Glutamatergic neuron (in vitro differentiated cells): Measurements from ENCODE around the gene DNMT3A. TPM values are rescaled to one million over a fixed set of nuclear protein-coding genes. Genes with fewer than 3 reads are reported as not detected.

Source experiments
- DNase-seq: peaks from one replicate; pipeline ENCODE4 v3.0.0; 2022
- H3K27ac Mint-ChIP-seq: one replicate; pipeline ENCODE4 v1.8.0; 2020; ENCODE audit warnings: mild to moderate bottlenecking, mixed read lengths, inconsistent platforms; ENCODE audit not compliant: unreplicated experiment
- H3K27me3 Mint-ChIP-seq: one replicate; pipeline ENCODE4 v1.8.0; 2020; ENCODE audit warnings: mild to moderate bottlenecking, moderate library complexity, mixed read lengths, inconsistent platforms; ENCODE audit not compliant: unreplicated experiment
- H3K36me3 Mint-ChIP-seq: one replicate; pipeline ENCODE4 v1.8.0; 2020; ENCODE audit warnings: mild to moderate bottlenecking, mixed read lengths, inconsistent platforms; ENCODE audit not compliant: unreplicated experiment
- H3K4me1 Mint-ChIP-seq: one replicate; pipeline ENCODE4 v1.8.0; 2020; ENCODE audit warnings: mild to moderate bottlenecking, low read depth, mixed read lengths, inconsistent platforms; ENCODE audit not compliant: unreplicated experiment
- H3K4me3 Mint-ChIP-seq: one replicate; pipeline ENCODE4 v1.8.0; 2020; ENCODE audit warnings: mild to moderate bottlenecking, mixed read lengths, inconsistent platforms; ENCODE audit not compliant: unreplicated experiment
- H3K9me3 Mint-ChIP-seq: one replicate; pipeline ENCODE4 v1.8.0; 2020; ENCODE audit warnings: mild to moderate bottlenecking, moderate library complexity, mixed read lengths, inconsistent platforms; ENCODE audit not compliant: unreplicated experiment
- CTCF ChIP-seq: fragments of 200-600 bp; sonication (generic); IDR thresholded peaks from one replicate; pipeline ENCODE4 v1.5.0; 2021; ENCODE audit not compliant: partially characterized antibody, unreplicated experiment
- total RNA-seq: library from RNA; stranded (reverse); fragmentation: NEBNext Ultra II Directional; extraction: Animal tissue kit (Norgen Biotek cat#: 25700); gene quantifications from one replicate; pipeline ENCODE4 v1.2.1, GENCODE V29; 2021; ENCODE audit not compliant: unreplicated experiment

The DNMT3A gene
- total RNA-seq, 1 donor from 2014 or later = 175 TPM

GRCh38 chr2:25371253-25372241 is 29.8 kb upstream of the DNMT3A start:
- H3K27ac Mint-ChIP-seq = no peak overlapping the region
- peaks cover 8% of the 10 kb centered on the region for H3K9me3 Mint-ChIP-seq
- H3K4me1 Mint-ChIP-seq = peaks cover 16% of the 10 kb centered on the region

GRCh38 chr2:25369876-25370275 is 28.2 kb upstream of the DNMT3A start:
- Mint-ChIP-seq H3K27ac (no peak overlapping the region), H3K4me3 (no peak overlapping the region), H3K9me3 (peaks cover 6% of the 10 kb centered on the region), H3K36me3 (no peaks in the 10 kb centered on the region), H3K4me1 (peaks cover 13% of the 10 kb centered on the region), H3K27me3 (peaks cover 9% of the 10 kb centered on the region)
- TF ChIP-seq CTCF = no peak
- DNase-seq = no peak

More at GRCh38 chr2:25371253-25372241, 29.8 kb upstream of the DNMT3A start:
- DNase-seq = no peak
- Mint-ChIP-seq H3K4me3 (no peak overlapping the region), H3K27me3 (peaks cover 10% of the 10 kb centered on the region), H3K36me3 (no peaks in the 10 kb centered on the region)
- TF ChIP-seq CTCF = no peak

- peaks cover 11% of the 10 kb centered on the region for H3K27me3 Mint-ChIP-seq
- no peak for TF ChIP-seq CTCF
- peaks cover 6% of the 10 kb centered on the region for H3K9me3 Mint-ChIP-seq
- H3K4me3 Mint-ChIP-seq = no peak overlapping the region
- peaks cover 13% of the 10 kb centered on the region for H3K4me1 Mint-ChIP-seq
- H3K27ac Mint-ChIP-seq = peak overlapping the region; percentile 4
- DNase-seq = no peak
- H3K36me3 Mint-ChIP-seq = no peaks in the 10 kb centered on the region
Observed at GRCh38 chr2:25369439-25369838, 27.7 kb upstream of the DNMT3A start.

- Mint-ChIP-seq H3K4me1 (peaks cover 15% of the 10 kb centered on the region), H3K27me3 (peaks cover 9% of the 10 kb centered on the region), H3K27ac (no peak overlapping the region), H3K9me3 (peaks cover 4% of the 10 kb centered on the region), H3K36me3 (no peaks in the 10 kb centered on the region), H3K4me3 (no peak overlapping the region)
- TF ChIP-seq CTCF = no peak
- DNase-seq = no peak
Observed at GRCh38 chr2:25368660-25369059, 26.9 kb upstream of the DNMT3A start.

- no peak overlapping the region for H3K4me3 Mint-ChIP-seq
- no peaks in the 10 kb centered on the region for H3K36me3 Mint-ChIP-seq
- DNase-seq = no peak
- H3K9me3 Mint-ChIP-seq = peaks cover 4% of the 10 kb centered on the region
- peaks cover 9% of the 10 kb centered on the region for H3K27me3 Mint-ChIP-seq
- H3K27ac Mint-ChIP-seq = no peak overlapping the region
- no peak for TF ChIP-seq CTCF
- peaks cover 15% of the 10 kb centered on the region for H3K4me1 Mint-ChIP-seq
Observed at GRCh38 chr2:25367296-25367695, 25.6 kb upstream of the DNMT3A start.
